PC-3 (cell line): ENCODE measurements around the gene MCTP2. TPM values are rescaled to one million over a fixed set of nuclear protein-coding genes. Genes with fewer than 3 reads are reported as not detected.

Experiments used
- ATAC-seq: fragments of 200-7000 bp; cut with Tn5 transposase; 2 replicates; pipeline ENCODE4 v1.9.1; 2020; ENCODE audit warnings: mild to moderate bottlenecking, moderate library complexity
- BruUV-seq: library from RNA; stranded (reverse); fragments of 400-500 nt; replicated peaks from 2 replicates; lab custom pipeline; 2021; lab: Mats Ljungman, UMichigan
- CTCF ChIA-PET: fragments of 300-600 bp; sonication (Branson Sonifier 250); formaldehyde crosslinking; loops from one replicate; lab custom pipeline; 2022; ENCODE audit warnings: antibody characterized with exemption; lab: Charles Lee
- POLR2A ChIA-PET: fragments of 300-600 bp; sonication (Branson Sonifier 250); formaldehyde crosslinking; loops from one replicate; lab custom pipeline; 2022; ENCODE audit warnings: antibody characterized with exemption; ENCODE audit not compliant: unreplicated experiment; lab: Charles Lee
- DNase-seq: peaks from one replicate; pipeline ENCODE4 v3.0.0-alpha.2; 2015
- H2AFZ ChIP-seq: fragments of 300-600 bp; sonication (generic); 2 replicates; pipeline ENCODE4 v1.6.0; 2016; ENCODE audit warnings: antibody characterized with exemption, low read length
- H3F3A ChIP-seq: fragments of 300-600 bp; sonication (generic); one replicate; pipeline ENCODE4 v1.6.0; 2017; ENCODE audit warnings: antibody characterized with exemption, low read length, control low read depth, mild to moderate bottlenecking; ENCODE audit not compliant: unreplicated experiment
- H3K27ac ChIP-seq: fragments of 300-600 bp; sonication (generic); 2 replicates; pipeline ENCODE4 v1.5.1; 2016; ENCODE audit warnings: mild to moderate bottlenecking, low read length
- H3K27me3 ChIP-seq: fragments of 300-600 bp; sonication (generic); 2 replicates; pipeline ENCODE4 v1.6.1; 2016; ENCODE audit warnings: low read length, mixed read lengths
- H3K36me3 ChIP-seq: fragments of 300-600 bp; sonication (generic); 2 replicates; pipeline ENCODE4 v1.6.1; 2016; ENCODE audit warnings: low read depth, mixed run types, low read length, mixed read lengths
- H3K4me1 ChIP-seq: fragments of 300-600 bp; sonication (generic); 2 replicates; pipeline ENCODE4 v1.5.1; 2016; ENCODE audit warnings: low read length; ENCODE audit not compliant: insufficient read depth
- H3K4me2 ChIP-seq: fragments of 300-600 bp; sonication (generic); 2 replicates; pipeline ENCODE4 v1.6.0; 2016; ENCODE audit warnings: low read length
- H3K4me3 ChIP-seq: fragments of 300-600 bp; sonication (generic); 2 replicates; pipeline ENCODE4 v1.5.1; 2016; ENCODE audit warnings: mild to moderate bottlenecking, low read length, mixed read lengths
- H3K79me2 ChIP-seq: fragments of 300-600 bp; sonication (generic); 2 replicates; pipeline ENCODE4 v1.6.1; 2017; ENCODE audit warnings: low read length, mixed read lengths
- H3K9ac ChIP-seq: fragments of 300-600 bp; sonication (generic); 2 replicates; pipeline ENCODE4 v1.6.0; 2016; ENCODE audit warnings: mild to moderate bottlenecking, low read length
- H3K9me2 ChIP-seq: fragments of 300-600 bp; sonication (generic); replicated peaks from 2 replicates; pipeline ENCODE4 v1.6.1; 2016; ENCODE audit warnings: mixed run types, low read length, mixed read lengths
- H3K9me3 ChIP-seq: fragments of 300-600 bp; sonication (generic); 2 replicates; pipeline ENCODE4 v1.6.1; 2016; ENCODE audit warnings: low read length, mixed read lengths
- H4K20me1 ChIP-seq: fragments of 300-600 bp; sonication (generic); 2 replicates; pipeline ENCODE4 v1.6.1; 2016; ENCODE audit warnings: low read length, mixed read lengths
- EZH2 ChIP-seq: fragments of 300-600 bp; sonication (generic); IDR thresholded peaks from one replicate; pipeline ENCODE4 v1.6.1; 2017; ENCODE audit warnings: antibody characterized with exemption, mild to moderate bottlenecking, low read length; ENCODE audit not compliant: unreplicated experiment
- EZH2phosphoT487 ChIP-seq: fragments of 300-600 bp; sonication (generic); IDR thresholded peaks from 2 replicates; pipeline ENCODE4 v1.6.1; 2018; ENCODE audit warnings: mild to moderate bottlenecking, antibody characterized with exemption, low read length, borderline replicate concordance
- intact Hi-C: fragments of 100-400 bp; cut with micrococcal nuclease; formaldehyde crosslinking; loops from 2 replicates; pipeline ENCODE4 v1.9.0; 2023
- total RNA-seq: library from RNA; depleted of rRNA; stranded (reverse); fragments of >200 nt; gene quantifications from 2 replicates; pipeline ENCODE4 v1.2.3, GENCODE V29; 2014
- TF ChIP-seq, protein P1 (sequence below): fragments of 300-600 bp; sonication (generic); conservative IDR thresholded peaks from 2 replicates; pipeline ENCODE4 v1.5.1; 2017; ENCODE audit warnings: antibody characterized with exemption, low read depth, mild to moderate bottlenecking, low read length

MCTP2 gene
- total RNA-seq, 1 experiment from 2014 or later, result 6.2 TPM

DNA sequence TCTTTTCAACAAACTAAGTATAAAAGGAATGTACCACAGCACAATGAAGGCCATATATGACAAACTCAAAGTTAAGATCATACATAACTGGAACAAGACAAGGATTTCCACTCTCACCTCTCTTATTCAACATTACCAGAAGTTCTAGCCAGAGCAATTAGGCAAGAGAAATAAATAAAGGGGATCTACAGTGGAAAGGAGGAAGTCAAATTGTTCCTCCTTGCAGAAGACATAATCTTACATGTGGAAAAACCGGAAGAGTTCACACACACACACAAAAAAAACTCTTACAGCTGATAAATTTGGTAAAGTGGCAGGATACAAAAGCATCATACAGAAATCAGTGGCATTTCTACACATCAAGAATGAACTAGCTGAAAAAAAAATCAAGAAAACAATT is 277.9 kb downstream of the MCTP2 start:
- H3F3A ChIP-seq, result no peaks in the 10 kb centered on the region
- H4K20me1 ChIP-seq, result no peaks in the 10 kb centered on the region
- POLR2A ChIA-PET, result no interaction called here
- no peak overlapping the region for H3K4me2 ChIP-seq
- H3K9me2 ChIP-seq, result no peaks in the 10 kb centered on the region
- peaks cover 7% of the 10 kb centered on the region; the same call in 1 of the 2 replicates for H3K27me3 ChIP-seq
- CTCF ChIA-PET, result no interaction called here
- no peaks in the 10 kb centered on the region for H3K79me2 ChIP-seq
- intact Hi-C loops, result no loop called here
- BruUV-seq, result no TSS peak
- 0 out of 2 replicates have a peak, but pooled peaks cover 6% of the 10 kb centered on the region for H3K9me3 ChIP-seq
- no peaks in the 10 kb centered on the region for H3K4me1 ChIP-seq
- DNase-seq (no peak), ATAC-seq (no peak)
- H3K27ac ChIP-seq, result no peak overlapping the region
- no peak overlapping the region for H2AFZ ChIP-seq
- no peak overlapping the region for H3K4me3 ChIP-seq
- no peaks in the 10 kb centered on the region for H3K36me3 ChIP-seq
- H3K9ac ChIP-seq, result no peak overlapping the region
- no peak for TF ChIP-seq EZH2
- TF ChIP-seq, protein P1, sequence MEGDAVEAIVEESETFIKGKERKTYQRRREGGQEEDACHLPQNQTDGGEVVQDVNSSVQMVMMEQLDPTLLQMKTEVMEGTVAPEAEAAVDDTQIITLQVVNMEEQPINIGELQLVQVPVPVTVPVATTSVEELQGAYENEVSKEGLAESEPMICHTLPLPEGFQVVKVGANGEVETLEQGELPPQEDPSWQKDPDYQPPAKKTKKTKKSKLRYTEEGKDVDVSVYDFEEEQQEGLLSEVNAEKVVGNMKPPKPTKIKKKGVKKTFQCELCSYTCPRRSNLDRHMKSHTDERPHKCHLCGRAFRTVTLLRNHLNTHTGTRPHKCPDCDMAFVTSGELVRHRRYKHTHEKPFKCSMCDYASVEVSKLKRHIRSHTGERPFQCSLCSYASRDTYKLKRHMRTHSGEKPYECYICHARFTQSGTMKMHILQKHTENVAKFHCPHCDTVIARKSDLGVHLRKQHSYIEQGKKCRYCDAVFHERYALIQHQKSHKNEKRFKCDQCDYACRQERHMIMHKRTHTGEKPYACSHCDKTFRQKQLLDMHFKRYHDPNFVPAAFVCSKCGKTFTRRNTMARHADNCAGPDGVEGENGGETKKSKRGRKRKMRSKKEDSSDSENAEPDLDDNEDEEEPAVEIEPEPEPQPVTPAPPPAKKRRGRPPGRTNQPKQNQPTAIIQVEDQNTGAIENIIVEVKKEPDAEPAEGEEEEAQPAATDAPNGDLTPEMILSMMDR, result no peak
- TF ChIP-seq EZH2phosphoT487, result no peak

DNA sequence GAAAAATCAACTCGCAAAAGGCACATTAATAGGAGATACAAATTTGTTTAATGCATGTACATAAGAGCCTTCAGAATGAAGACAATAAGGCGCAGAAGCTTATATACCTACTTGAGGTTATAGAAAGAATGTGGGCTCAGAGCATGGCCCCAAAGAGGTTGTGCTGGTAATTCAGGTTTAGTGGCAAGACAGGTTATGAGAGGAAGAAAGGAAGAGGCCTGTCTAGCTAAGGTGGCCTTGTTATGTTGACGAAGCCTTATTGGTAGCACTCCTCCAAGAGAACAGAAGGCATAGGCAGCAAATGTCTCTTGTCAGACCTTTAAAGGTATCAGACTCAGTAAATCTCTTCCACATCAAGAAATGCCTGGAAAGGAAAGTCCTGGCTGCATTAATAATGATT is 290.8 kb downstream of the MCTP2 start:
- no peak overlapping the region for H3K4me3 ChIP-seq
- H3F3A ChIP-seq, result no peaks in the 10 kb centered on the region
- H3K79me2 ChIP-seq, result no peaks in the 10 kb centered on the region
- DNase-seq (no peak), ATAC-seq (no peak)
- intact Hi-C loops, result no loop called here
- H2AFZ ChIP-seq, result no peak overlapping the region
- ChIA-PET POLR2A (no interaction called here), CTCF (no interaction called here)
- no peaks in the 10 kb centered on the region for H3K27me3 ChIP-seq
- no peaks in the 10 kb centered on the region for H3K4me1 ChIP-seq
- H4K20me1 ChIP-seq, result no peaks in the 10 kb centered on the region
- no peak overlapping the region for H3K27ac ChIP-seq
- H3K4me2 ChIP-seq, result no peak overlapping the region
- no peaks in the 10 kb centered on the region for H3K9me2 ChIP-seq
- no peak overlapping the region for H3K9ac ChIP-seq
- no peaks in the 10 kb centered on the region for H3K9me3 ChIP-seq
- BruUV-seq, result no TSS peak
- H3K36me3 ChIP-seq, result no peaks in the 10 kb centered on the region
- TF ChIP-seq EZH2phosphoT487, result no peak
- TF ChIP-seq, protein P1, result no peak
- TF ChIP-seq EZH2, result no peak

DNA sequence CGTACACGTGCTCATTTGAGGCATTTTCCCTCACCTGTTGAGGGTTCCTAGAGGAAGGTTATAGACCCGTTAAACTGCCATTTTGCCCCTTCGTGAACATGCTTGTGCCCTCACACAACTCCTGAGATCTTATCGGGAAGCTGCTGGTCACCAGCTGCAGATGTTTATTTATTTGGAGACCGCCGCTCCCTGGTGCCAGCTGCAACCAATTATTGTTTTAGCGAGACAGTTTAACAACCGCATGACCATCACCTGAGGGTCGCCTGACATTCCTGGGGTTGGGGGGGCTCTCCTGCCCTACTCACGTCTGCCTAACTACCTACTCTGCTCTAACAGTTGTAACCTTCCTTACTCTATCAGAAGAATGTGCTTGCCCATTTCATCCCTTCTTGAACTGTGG is 292.5 kb downstream of the MCTP2 start:
- no TSS peak for BruUV-seq
- no peak overlapping the region for H3K4me2 ChIP-seq
- H2AFZ ChIP-seq, result no peak overlapping the region
- H4K20me1 ChIP-seq, result no peaks in the 10 kb centered on the region
- H3K27me3 ChIP-seq, result no peaks in the 10 kb centered on the region
- no peaks in the 10 kb centered on the region for H3K36me3 ChIP-seq
- TF ChIP-seq EZH2 (no peak), EZH2phosphoT487 (no peak)
- TF ChIP-seq, protein P1, result no peak
- H3K4me1 ChIP-seq, result no peaks in the 10 kb centered on the region
- H3K79me2 ChIP-seq, result no peaks in the 10 kb centered on the region
- H3F3A ChIP-seq, result no peaks in the 10 kb centered on the region
- no peaks in the 10 kb centered on the region for H3K9me3 ChIP-seq
- no peak for DNase-seq
- ChIA-PET CTCF (no interaction called here), POLR2A (no interaction called here)
- intact Hi-C loops, result no loop called here
- no peak for ATAC-seq
- H3K27ac ChIP-seq, result no peak overlapping the region
- no peaks in the 10 kb centered on the region for H3K9me2 ChIP-seq
- no peak overlapping the region for H3K4me3 ChIP-seq
- H3K9ac ChIP-seq, result no peak overlapping the region
